Hindlimb muscle (tissue), 1 donor: ENCODE measurements around the gene DARS1. TPM values are rescaled to one million over a fixed set of nuclear protein-coding genes. Genes with fewer than 3 reads are reported as not detected.

Source experiments
- DNase-seq: peaks from one replicate; pipeline ENCODE4 v3.0.0-alpha.2; 2013
- polyA plus RNA-seq: library from polyadenylated mRNA; unstranded; fragments of 120-200 nt; gene quantifications from one replicate; pipeline ENCODE4 v1.2.1, GENCODE V29; 2013; ENCODE audit not compliant: insufficient read length

DARS1 gene
- polyA plus RNA-seq, 1 donor = 92.6 TPM

GRCh38 chr2:136015699-136016098 lies 30.3 kb upstream of the DARS1 start:
- no peak for DNase-seq

DNA sequence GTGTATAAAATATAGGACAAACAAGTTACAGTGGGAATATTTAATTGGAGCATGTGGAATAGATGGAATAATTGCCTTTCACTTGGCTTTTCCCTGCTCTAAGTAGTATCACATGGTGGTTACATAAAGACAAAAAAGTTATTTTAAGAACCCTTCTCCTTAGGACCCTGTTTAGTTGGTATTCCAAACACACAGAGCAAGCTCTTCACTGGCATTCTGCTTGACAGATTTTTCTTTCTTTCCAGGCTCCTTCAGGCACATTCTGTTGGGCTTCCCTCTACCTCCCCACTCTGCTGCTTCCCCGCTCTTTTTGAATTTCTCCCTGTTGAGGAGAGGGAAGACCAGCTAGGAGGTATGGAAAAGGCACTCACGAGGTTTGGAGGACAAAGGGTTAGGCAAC lies 29.0 kb upstream of the DARS1 start:
- DNase-seq = no peak

DNA sequence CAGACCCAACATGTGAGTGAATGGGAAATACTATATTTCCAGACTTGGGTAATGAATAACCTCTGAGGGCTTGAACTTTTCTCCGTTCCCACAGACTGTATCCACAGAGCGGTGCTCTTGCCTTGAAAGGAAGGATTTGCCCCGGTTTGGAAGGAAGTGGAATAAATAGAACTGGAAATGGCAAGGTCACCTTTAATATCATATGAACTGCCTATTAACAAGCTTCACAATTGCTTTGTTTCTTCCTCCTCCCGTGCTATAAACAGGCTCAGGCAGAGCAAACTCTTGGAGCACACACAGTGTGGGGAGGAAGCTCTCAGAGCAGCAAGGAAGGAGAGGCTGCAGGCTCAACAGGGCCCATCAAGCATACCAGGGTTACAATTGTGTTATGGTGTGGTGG lies 28.5 kb upstream of the DARS1 start:
- no peak for DNase-seq

- DNase-seq = no peak
Measured at GRCh38 chr2:136013136-136013685, 27.8 kb upstream of the DARS1 start.

GRCh38 chr2:136012315-136012714 lies 26.9 kb upstream of the DARS1 start:
- no peak for DNase-seq

GRCh38 chr2:136010126-136010525 lies 24.7 kb upstream of the DARS1 start:
- no peak for DNase-seq

GRCh38 chr2:136008205-136008865 lies 22.9 kb upstream of the DARS1 start:
- no peak for DNase-seq

DNA sequence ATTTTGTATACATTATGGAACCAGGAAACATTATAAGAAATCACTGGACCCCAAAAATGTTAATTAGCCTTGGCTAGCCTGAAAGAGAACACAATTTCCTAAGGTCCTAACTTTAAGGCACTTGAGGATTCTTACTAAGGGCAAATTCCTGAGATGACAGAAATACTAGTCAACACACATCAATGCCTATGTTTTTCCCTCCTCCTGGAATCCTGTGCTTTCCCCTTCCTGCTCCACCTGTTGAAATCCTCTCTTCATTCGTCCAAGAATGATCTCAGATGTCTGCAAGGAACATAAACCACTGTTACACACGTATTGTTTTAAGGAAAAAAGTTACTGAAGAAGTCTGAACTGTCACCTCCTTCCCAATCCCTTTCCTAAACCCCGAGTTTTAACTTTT lies 21.2 kb upstream of the DARS1 start:
- no peak for DNase-seq

DNA sequence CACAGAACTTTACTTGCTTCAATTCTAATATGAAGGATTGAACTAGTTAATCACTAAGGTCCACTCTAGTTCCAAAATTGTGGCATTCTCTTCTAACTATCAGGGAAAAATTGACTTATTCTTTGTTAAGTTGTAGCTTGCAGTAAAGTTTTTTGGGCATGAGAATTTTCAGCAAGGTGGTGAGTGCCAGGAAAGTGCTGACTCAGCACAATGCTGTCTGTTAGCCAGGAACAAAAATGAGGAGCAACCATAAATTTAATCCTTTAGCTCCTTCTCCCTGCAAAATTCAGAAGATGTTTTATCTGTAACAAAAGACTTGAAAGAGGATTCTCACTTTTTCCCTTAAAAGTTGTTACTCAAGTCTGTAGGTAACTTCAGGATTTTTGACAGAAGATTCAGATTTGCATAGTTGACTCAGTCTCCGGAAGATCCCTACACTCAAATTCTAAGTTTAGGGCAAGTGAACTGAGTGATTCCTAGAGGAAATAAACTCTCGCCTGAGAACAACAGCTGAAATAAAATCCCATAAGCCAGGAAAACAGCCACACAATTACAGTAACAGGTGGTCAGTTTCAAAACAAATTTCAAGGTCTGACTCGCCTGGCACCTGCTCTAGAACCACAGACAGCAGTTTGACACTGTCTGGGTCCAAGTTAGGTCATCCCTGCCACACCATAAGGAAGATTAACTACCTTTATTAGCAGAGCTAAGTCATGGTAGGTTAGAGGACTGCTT lies 20.2 kb upstream of the DARS1 start:
- DNase-seq = no peak

DNA sequence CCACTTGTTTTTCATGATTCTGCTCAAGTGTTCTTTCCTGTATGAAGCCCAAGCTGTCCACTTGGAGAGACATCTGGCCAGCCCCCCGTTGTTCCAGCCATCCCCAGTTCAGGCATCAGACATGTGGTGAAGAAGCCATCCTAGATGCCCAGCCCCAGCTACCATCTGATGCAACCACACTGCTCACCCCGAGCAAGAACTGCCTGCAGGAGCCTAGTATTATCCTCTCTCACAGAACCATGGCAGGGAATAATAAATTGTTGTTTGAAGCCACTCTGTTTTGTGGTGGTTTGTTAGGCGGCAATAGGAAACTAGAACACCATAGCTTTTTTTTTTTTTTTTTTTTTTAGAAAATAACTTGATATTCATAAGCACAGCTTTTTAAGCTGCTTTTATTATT lies 19.5 kb upstream of the DARS1 start:
- no peak for DNase-seq

DNA sequence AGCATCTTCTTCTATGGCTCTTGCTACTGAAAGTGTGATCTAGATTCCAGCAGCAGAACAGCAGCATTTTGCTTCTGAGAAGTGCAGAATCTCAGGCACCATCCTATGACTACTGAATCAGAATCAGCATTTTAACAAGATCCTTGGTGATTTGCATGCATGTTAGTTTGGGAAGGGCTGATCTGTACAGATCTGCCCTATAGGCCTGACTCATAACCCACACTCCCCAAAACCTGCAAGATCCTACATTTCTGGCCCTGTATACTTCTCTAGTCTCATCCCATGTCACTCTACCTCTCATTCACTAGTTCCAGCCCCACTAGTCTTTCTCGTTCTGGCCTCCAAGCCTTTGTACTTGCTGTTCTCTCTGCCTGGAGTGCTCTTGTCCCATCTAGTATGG lies 15.7 kb upstream of the DARS1 start:
- no peak for DNase-seq

DNA sequence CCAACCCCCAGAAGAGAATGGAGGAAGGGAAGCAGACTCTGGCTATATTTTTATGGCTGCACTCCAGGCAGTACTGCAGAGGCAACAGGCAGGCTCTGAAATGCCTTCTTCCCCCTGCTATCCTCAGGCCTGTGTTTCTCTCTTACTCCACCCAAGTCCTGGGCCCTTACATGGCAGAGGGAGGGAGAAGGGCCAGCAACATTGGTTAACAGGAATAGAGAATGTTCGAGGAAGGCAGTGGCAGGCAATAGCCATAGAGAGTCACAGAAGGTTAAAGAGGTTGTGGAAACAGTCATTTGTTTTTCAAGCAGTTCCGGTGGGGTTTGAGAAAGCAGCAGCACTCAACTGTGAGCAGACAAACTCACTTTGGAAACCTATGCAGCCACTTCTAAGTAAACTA lies 15.1 kb upstream of the DARS1 start:
- DNase-seq = no peak

- DNase-seq = no peak
Measured at GRCh38 chr2:135999899-136000298, 14.5 kb upstream of the DARS1 start.

- no peak for DNase-seq
Measured at GRCh38 chr2:135998879-135999278, 13.5 kb upstream of the DARS1 start.

- no peak for DNase-seq
Measured at GRCh38 chr2:135997380-135997779, 12.0 kb upstream of the DARS1 start.

GRCh38 chr2:135996304-135996703 lies 10.9 kb upstream of the DARS1 start:
- DNase-seq = no peak

DNA sequence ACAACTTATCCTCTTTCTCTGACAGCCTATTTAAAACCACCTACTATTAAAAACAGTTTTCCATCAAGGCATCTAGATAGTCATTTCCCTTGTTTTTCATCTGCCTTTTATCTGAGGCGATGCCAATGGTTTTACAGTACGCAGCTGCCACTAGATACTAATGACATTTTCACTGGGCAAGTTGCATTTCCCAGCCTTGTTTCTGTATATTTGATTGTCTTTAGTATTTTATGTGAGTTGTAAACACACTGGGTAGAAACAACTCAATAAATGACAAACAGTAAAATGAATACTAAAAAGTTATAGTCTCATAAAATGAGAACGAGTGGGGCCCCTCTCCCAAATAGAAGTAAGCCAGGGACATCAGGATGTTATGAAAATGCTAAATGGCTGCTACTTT lies 8.9 kb upstream of the DARS1 start:
- no peak for DNase-seq

DNA sequence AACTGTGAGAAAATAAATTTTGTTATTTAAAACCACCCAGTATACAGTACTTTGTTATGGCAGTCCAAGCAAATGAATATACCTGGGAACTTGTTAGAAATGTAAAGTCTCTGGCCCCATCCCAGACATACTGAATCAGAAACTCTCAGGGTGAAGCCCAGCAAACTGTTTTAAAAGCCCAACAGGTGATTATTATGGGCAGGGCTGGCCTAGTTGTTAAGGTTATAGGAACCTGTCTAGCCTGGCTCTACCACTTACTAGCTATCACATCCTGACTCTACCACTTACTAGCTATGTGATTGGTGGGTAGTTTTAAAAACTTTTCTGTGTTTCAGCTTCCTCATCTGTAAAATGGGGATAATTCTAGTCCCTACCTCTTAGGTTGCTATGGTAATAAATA lies 8.0 kb upstream of the DARS1 start:
- no peak for DNase-seq

- no peak for DNase-seq
Measured at GRCh38 chr2:135991861-135992260, 6.4 kb upstream of the DARS1 start.

DNA sequence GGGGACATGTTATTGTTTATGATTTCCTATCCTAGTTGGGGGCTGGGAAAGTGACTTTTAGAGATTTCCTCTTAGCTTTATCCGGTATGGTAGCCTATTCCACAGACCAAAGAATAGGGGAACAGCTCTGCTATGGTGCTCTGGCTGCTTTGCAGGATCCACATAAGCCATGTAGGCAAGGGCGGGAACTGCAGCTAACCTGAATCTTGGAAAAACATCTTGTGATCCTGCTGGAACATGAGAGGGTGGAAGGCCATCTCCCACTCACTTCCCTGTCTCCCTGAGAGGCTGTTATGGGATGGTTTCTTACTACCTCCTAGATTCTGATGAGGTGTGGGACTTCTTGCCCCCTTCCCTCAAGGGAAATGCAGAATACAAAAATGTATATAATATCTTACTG lies 2.0 kb upstream of the DARS1 start:
- DNase-seq = no peak

DNA sequence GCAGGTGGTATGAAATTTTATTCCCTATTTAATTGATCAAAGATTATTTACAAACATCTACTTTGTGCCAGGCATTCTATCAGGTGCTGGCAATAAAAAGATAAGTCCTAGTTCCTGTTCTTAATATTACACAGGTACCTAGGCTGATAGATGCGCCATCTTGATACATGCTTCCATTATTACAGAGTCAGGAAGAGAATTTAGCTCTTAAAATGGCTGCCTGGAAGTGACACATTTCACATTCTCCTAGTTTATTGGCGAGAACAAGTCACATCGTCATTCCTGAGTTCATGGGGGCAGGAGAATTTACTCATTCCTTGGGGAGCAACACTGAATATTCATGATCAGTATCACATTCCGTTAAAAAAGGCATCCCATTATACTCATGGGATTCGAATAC lies 1.1 kb upstream of the DARS1 start:
- DNase-seq = no peak

- no peak for DNase-seq
Measured at GRCh38 chr2:135985826-135986393, 484 bp upstream of the DARS1 start.

- DNase-seq = no peak
Measured at GRCh38 chr2:135984199-135985017, 1.0 kb downstream of the DARS1 start.
